ENCODE results near the gene TRIM63.

The TRIM63 gene

GRCh38 chr1:26070296-26070962, 3.0 kb upstream of the TRIM63 start:
- DNase-seq (ENCODE audit: extremely low read depth, low read depth) = no peak
- no peak overlapping the region for H3K4me3 ChIP-seq (replicated peaks; ENCODE audit: low read depth, low read length)
- TF ChIP-seq CTCF (IDR thresholded peaks at IDR 0.05; ENCODE audit: low read depth, low read length, missing control alignments) = no peak

- no peak overlapping the region for H3K4me3 ChIP-seq (replicated peaks; ENCODE audit: low read depth, low read length)
- DNase-seq (ENCODE audit: extremely low read depth, low read depth) = no peak
- TF ChIP-seq CTCF (IDR thresholded peaks at IDR 0.05; ENCODE audit: low read depth, low read length, missing control alignments) = no peak
Observed at GRCh38 chr1:26069941-26070295, 2.5 kb upstream of the TRIM63 start.

GRCh38 chr1:26066857-26067256, 573 bp downstream of the TRIM63 start:
- H3K4me3 ChIP-seq (replicated peaks; ENCODE audit: low read depth, low read length) = no peak overlapping the region
- TF ChIP-seq CTCF (IDR thresholded peaks at IDR 0.05; ENCODE audit: low read depth, low read length, missing control alignments) = no peak
- no peak for DNase-seq (ENCODE audit: extremely low read depth, low read depth)

GRCh38 chr1:26066160-26066559, 1.3 kb downstream of the TRIM63 start:
- no peak for DNase-seq (ENCODE audit: extremely low read depth, low read depth)
- no peak overlapping the region for H3K4me3 ChIP-seq (replicated peaks; ENCODE audit: low read depth, low read length)
- no peak for TF ChIP-seq CTCF (IDR thresholded peaks at IDR 0.05; ENCODE audit: low read depth, low read length, missing control alignments)

- DNase-seq (ENCODE audit: extremely low read depth, low read depth) = no peak
- no peak overlapping the region for H3K4me3 ChIP-seq (replicated peaks; ENCODE audit: low read depth, low read length)
- TF ChIP-seq CTCF (IDR thresholded peaks at IDR 0.05; ENCODE audit: low read depth, low read length, missing control alignments) = no peak
Observed at GRCh38 chr1:26064553-26064952, 2.9 kb downstream of the TRIM63 start.

- no peak for TF ChIP-seq CTCF (IDR thresholded peaks at IDR 0.05; ENCODE audit: low read depth, low read length, missing control alignments)
- no peak overlapping the region for H3K4me3 ChIP-seq (replicated peaks; ENCODE audit: low read depth, low read length)
- no peak for DNase-seq (ENCODE audit: extremely low read depth, low read depth)
Observed at GRCh38 chr1:26060832-26061574, 6.4 kb downstream of the TRIM63 start.

All from HFF-Myc (cell line).